Immature natural killer cell (primary cell): ENCODE data around the gene FAT2. TPM values are rescaled to one million over a fixed set of nuclear protein-coding genes. Genes with fewer than 3 reads are reported as not detected.

ENCODE experiments used
- DNase-seq, 3 donors: peaks; one replicate each; pipeline ENCODE4 v3.0.0; 2022; ENCODE audit warnings: mixed read lengths in 1 of 3
- H3K27ac Mint-ChIP-seq, 6 donors: one replicate each; pipeline ENCODE4 v1.8.0; 2020; ENCODE audit warnings: mixed read lengths in 6 of 6, mild to moderate bottlenecking in 5 of 6, inconsistent platforms in 4 of 6, moderate library complexity in 3 of 6
- H3K27me3 Mint-ChIP-seq, 3 donors: one replicate each; pipeline ENCODE4 v1.8.0; 2020 to 2021; ENCODE audit warnings: low read depth in 3 of 3, mild to moderate bottlenecking in 3 of 3, mixed read lengths in 3 of 3, moderate library complexity in 3 of 3, inconsistent platforms in 1 of 3
- H3K36me3 Mint-ChIP-seq, 3 donors: one replicate each; pipeline ENCODE4 v1.8.0; 2020; ENCODE audit warnings: mixed read lengths in 3 of 3, inconsistent platforms in 2 of 3, mild to moderate bottlenecking in 2 of 3
- H3K4me1 Mint-ChIP-seq, 2 donors: one replicate each; pipeline ENCODE4 v1.8.0; 2020; ENCODE audit warnings: inconsistent platforms in 2 of 2, mild to moderate bottlenecking in 2 of 2, mixed read lengths in 2 of 2, moderate library complexity in 1 of 2
- H3K4me3 Mint-ChIP-seq, 5 donors: one replicate each; pipeline ENCODE4 v1.8.0; 2020; ENCODE audit warnings: mild to moderate bottlenecking in 5 of 5, mixed read lengths in 5 of 5, inconsistent platforms in 3 of 5, moderate library complexity in 3 of 5
- H3K9me3 Mint-ChIP-seq, 6 donors: one replicate each; pipeline ENCODE4 v1.8.0; 2020; ENCODE audit warnings: mild to moderate bottlenecking in 6 of 6, mixed read lengths in 6 of 6, inconsistent platforms in 4 of 6, moderate library complexity in 3 of 6
- polyA plus RNA-seq, 3 donors: library from polyadenylated mRNA; unstranded; fragments of 300-500 nt; fragmentation: Illumina TruSeq; gene quantifications; one replicate each; pipeline ENCODE4 v1.2.3, GENCODE V29; 2021

FAT2 gene
- polyA plus RNA-seq, 3 donors from 2014 or later, result not detected

GRCh38 chr5:151547364-151547763 lies 43.8 kb downstream of the FAT2 start:
- peaks cover 0 to 2% (median 2%) of the 10 kb centered on the region in 3 donors for H3K27me3 Mint-ChIP-seq
- H3K4me1 Mint-ChIP-seq, result no peaks in the 10 kb centered on the region
- H3K9me3 Mint-ChIP-seq, result no peaks in the 10 kb centered on the region
- H3K4me3 Mint-ChIP-seq, result no peak overlapping the region
- no peak for DNase-seq
- no peak overlapping the region for H3K27ac Mint-ChIP-seq
- H3K36me3 Mint-ChIP-seq, result no peaks in the 10 kb centered on the region

- DNase-seq, result no peak
- peaks cover 0 to 4% (median 2%) of the 10 kb centered on the region in 3 donors for H3K27me3 Mint-ChIP-seq
- H3K27ac Mint-ChIP-seq, result no peak overlapping the region
- no peak overlapping the region for H3K4me3 Mint-ChIP-seq
- no peaks in the 10 kb centered on the region for H3K4me1 Mint-ChIP-seq
- H3K36me3 Mint-ChIP-seq, result no peaks in the 10 kb centered on the region
- H3K9me3 Mint-ChIP-seq, result no peaks in the 10 kb centered on the region
Observed at GRCh38 chr5:151541571-151541970, 49.6 kb downstream of the FAT2 start.

Other genes with a start within 250 kb of the FAT2 start
- gene SLC36A2, start 243.8 kb downstream of the FAT2 start, polyA plus RNA-seq, result not detected
- gene SLC36A1, start 143.7 kb downstream of the FAT2 start, polyA plus RNA-seq, result 1 to 10 TPM in 2 of 3 donors, under 1 TPM in 1; 0.51 to 2.8 (median 1.4) TPM
- gene SPARC, start 95.6 kb upstream of the FAT2 start, polyA plus RNA-seq, result 10 to 100 TPM in 1 of 3 donors, 1 to 10 TPM in 2; 5.1 to 34.4 (median 9.8) TPM
- gene ATOX1, start 167.3 kb upstream of the FAT2 start, polyA plus RNA-seq, result 100 to 1,000 TPM; 112 to 145 (median 113) TPM
- gene G3BP1, start 180.6 kb upstream of the FAT2 start, polyA plus RNA-seq, result 100 to 1,000 TPM; 124 to 148 (median 129) TPM